RPMI7951 (cell line): ENCODE data around the gene FGF6. TPM values are rescaled to one million over a fixed set of nuclear protein-coding genes. Genes with fewer than 3 reads are reported as not detected.

ENCODE experiments used
- DNase-seq: peaks from one replicate; pipeline ENCODE4 v3.0.0-alpha.2; 2012; ENCODE audit warnings: low read depth
- total RNA-seq: library from RNA; depleted of rRNA; stranded (reverse); fragments of >200 nt; shearing (Covaris generic); gene quantifications from 2 replicates; pipeline ENCODE4 v1.2.3, GENCODE V29; 2014; rRNA removed

The FGF6 gene
- not detected in 2 replicates for total RNA-seq

GRCh38 chr12:4445156-4446101 lies at the start of gene FGF6:
Gene FGF6 (minus strand): TSS chr12:4445815. CDS start chr12:4445570, 245 bp downstream.
- no peak for DNase-seq

GRCh38 chr12:4490973-4491372 lies 45.4 kb upstream of the FGF6 start:
- DNase-seq, result no peak

GRCh38 chr12:4489556-4489955 lies 43.9 kb upstream of the FGF6 start:
- no peak for DNase-seq

- no peak for DNase-seq
These were observed 41.4 kb upstream of the FGF6 start for GRCh38 chr12:4486980-4487379.

GRCh38 chr12:4486049-4486699 lies 40.6 kb upstream of the FGF6 start:
- no peak for DNase-seq

- DNase-seq, result no peak
These were observed 38.5 kb upstream of the FGF6 start for GRCh38 chr12:4483885-4484823.

- no peak for DNase-seq
These were observed 37.3 kb upstream of the FGF6 start for GRCh38 chr12:4482936-4483335.

- DNase-seq, result no peak
These were observed 33.3 kb upstream of the FGF6 start for GRCh38 chr12:4478933-4479332.

GRCh38 chr12:4477129-4477528 lies 31.5 kb upstream of the FGF6 start:
- DNase-seq, result peak; percentile 79

GRCh38 chr12:4472046-4472445 lies 26.4 kb upstream of the FGF6 start:
- no peak for DNase-seq

GRCh38 chr12:4471256-4471655 lies 25.6 kb upstream of the FGF6 start:
- no peak for DNase-seq

- no peak for DNase-seq
These were observed 23.4 kb upstream of the FGF6 start for GRCh38 chr12:4468994-4469393.

- no peak for DNase-seq
These were observed 15.1 kb upstream of the FGF6 start for GRCh38 chr12:4460761-4461160.

GRCh38 chr12:4455849-4456248 lies 10.2 kb upstream of the FGF6 start:
- DNase-seq, result peak; percentile 5

- no peak for DNase-seq
These were observed 8.8 kb upstream of the FGF6 start for GRCh38 chr12:4454315-4454860.

GRCh38 chr12:4451694-4452093 lies 6.1 kb upstream of the FGF6 start:
- no peak for DNase-seq

- DNase-seq, result peak; percentile 82
These were observed 5.0 kb upstream of the FGF6 start for GRCh38 chr12:4450551-4451112.

GRCh38 chr12:4449851-4450221 lies 4.2 kb upstream of the FGF6 start:
- DNase-seq, result no peak

GRCh38 chr12:4448943-4449850 lies 3.6 kb upstream of the FGF6 start:
- DNase-seq, result no peak

GRCh38 chr12:4448371-4448940 lies 2.8 kb upstream of the FGF6 start:
- DNase-seq, result no peak
